ENCODE data around the gene C17orf100.

DNA sequence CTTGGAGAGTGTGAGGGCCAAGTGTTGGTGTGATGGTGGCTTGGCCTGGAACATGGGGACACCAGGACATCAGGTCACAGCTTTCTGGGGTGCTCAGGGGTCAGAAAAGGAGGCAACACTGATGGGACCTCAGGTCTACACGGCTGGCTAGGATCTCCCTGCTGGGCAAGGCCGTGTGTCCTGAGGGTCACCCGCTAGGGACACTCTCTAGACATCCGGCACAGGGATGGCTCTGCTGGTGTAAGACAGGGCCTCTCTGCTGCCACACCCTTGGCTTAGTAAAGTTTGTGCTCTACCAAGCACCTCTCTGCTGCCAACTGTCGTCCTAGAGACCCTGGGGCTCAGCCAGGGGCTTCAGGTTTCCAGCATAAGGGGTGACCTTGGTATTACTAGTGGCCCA is 45.3 kb downstream of the C17orf100 start:
- no peak for TF ChIP-seq MXI1 (IDR thresholded peaks at IDR 0.05; ENCODE audit: low read depth, low read length)
- TF ChIP-seq POLR2A (IDR thresholded peaks at IDR 0.05; ENCODE audit: low read depth, low read length), result no peak
- TF ChIP-seq CEBPB (IDR thresholded peaks at IDR 0.05; ENCODE audit: borderline replicate concordance in 1 of 2, low read depth in 2 of 2, low read length in 2 of 2), result no peak
- no peak for TF ChIP-seq TCF12 (IDR thresholded peaks at IDR 0.05; ENCODE audit: low read depth, low read length)
- no peak for TF ChIP-seq SP1 (IDR thresholded peaks at IDR 0.05; ENCODE audit: low read depth, low read length)
- TF ChIP-seq CREB1 (IDR thresholded peaks at IDR 0.05; ENCODE audit: low read depth), result no peak
- TF ChIP-seq, protein P1, sequence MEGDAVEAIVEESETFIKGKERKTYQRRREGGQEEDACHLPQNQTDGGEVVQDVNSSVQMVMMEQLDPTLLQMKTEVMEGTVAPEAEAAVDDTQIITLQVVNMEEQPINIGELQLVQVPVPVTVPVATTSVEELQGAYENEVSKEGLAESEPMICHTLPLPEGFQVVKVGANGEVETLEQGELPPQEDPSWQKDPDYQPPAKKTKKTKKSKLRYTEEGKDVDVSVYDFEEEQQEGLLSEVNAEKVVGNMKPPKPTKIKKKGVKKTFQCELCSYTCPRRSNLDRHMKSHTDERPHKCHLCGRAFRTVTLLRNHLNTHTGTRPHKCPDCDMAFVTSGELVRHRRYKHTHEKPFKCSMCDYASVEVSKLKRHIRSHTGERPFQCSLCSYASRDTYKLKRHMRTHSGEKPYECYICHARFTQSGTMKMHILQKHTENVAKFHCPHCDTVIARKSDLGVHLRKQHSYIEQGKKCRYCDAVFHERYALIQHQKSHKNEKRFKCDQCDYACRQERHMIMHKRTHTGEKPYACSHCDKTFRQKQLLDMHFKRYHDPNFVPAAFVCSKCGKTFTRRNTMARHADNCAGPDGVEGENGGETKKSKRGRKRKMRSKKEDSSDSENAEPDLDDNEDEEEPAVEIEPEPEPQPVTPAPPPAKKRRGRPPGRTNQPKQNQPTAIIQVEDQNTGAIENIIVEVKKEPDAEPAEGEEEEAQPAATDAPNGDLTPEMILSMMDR (IDR thresholded peaks at IDR 0.05 in 2 of 3, conservative IDR thresholded peaks at IDR 0.05 in 1 of 3; ENCODE audit: control insufficient read depth in 2 of 3, extremely low read depth in 1 of 3, insufficient read depth in 1 of 3, low read depth in 3 of 3, low read length in 3 of 3), result no peak
- no peak for TF ChIP-seq CBFB (IDR thresholded peaks at IDR 0.05; ENCODE audit: low read depth)
- TF ChIP-seq, protein P2, sequence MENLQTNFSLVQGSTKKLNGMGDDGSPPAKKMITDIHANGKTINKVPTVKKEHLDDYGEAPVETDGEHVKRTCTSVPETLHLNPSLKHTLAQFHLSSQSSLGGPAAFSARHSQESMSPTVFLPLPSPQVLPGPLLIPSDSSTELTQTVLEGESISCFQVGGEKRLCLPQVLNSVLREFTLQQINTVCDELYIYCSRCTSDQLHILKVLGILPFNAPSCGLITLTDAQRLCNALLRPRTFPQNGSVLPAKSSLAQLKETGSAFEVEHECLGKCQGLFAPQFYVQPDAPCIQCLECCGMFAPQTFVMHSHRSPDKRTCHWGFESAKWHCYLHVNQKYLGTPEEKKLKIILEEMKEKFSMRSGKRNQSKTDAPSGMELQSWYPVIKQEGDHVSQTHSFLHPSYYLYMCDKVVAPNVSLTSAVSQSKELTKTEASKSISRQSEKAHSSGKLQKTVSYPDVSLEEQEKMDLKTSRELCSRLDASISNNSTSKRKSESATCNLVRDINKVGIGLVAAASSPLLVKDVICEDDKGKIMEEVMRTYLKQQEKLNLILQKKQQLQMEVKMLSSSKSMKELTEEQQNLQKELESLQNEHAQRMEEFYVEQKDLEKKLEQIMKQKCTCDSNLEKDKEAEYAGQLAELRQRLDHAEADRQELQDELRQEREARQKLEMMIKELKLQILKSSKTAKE (IDR thresholded peaks at IDR 0.05; ENCODE audit: low read depth, poor library complexity, severe bottlenecking), result no peak
- TF ChIP-seq RBBP5 (conservative IDR thresholded peaks at IDR 0.05), result no peak
- TF ChIP-seq, protein P3, sequence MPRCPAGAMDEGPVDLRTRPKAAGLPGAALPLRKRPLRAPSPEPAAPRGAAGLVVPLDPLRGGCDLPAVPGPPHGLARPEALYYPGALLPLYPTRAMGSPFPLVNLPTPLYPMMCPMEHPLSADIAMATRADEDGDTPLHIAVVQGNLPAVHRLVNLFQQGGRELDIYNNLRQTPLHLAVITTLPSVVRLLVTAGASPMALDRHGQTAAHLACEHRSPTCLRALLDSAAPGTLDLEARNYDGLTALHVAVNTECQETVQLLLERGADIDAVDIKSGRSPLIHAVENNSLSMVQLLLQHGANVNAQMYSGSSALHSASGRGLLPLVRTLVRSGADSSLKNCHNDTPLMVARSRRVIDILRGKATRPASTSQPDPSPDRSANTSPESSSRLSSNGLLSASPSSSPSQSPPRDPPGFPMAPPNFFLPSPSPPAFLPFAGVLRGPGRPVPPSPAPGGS (IDR thresholded peaks at IDR 0.05; ENCODE audit: borderline replicate concordance, insufficient read depth, low read depth, low read length, poor library complexity, severe bottlenecking), result no peak
- TF ChIP-seq ZNF274 (IDR thresholded peaks at IDR 0.05; ENCODE audit: insufficient read depth, insufficient read length), result no peak
- TF ChIP-seq, protein P4, sequence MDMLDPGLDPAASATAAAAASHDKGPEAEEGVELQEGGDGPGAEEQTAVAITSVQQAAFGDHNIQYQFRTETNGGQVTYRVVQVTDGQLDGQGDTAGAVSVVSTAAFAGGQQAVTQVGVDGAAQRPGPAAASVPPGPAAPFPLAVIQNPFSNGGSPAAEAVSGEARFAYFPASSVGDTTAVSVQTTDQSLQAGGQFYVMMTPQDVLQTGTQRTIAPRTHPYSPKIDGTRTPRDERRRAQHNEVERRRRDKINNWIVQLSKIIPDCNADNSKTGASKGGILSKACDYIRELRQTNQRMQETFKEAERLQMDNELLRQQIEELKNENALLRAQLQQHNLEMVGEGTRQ (IDR thresholded peaks at IDR 0.05; ENCODE audit: borderline replicate concordance, low read depth, low read length), result no peak
- TF ChIP-seq, protein P5, sequence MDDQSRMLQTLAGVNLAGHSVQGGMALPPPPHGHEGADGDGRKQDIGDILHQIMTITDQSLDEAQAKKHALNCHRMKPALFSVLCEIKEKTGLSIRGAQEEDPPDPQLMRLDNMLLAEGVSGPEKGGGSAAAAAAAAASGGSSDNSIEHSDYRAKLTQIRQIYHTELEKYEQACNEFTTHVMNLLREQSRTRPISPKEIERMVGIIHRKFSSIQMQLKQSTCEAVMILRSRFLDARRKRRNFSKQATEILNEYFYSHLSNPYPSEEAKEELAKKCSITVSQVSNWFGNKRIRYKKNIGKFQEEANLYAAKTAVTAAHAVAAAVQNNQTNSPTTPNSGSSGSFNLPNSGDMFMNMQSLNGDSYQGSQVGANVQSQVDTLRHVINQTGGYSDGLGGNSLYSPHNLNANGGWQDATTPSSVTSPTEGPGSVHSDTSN (IDR thresholded peaks at IDR 0.05; ENCODE audit: insufficient replicate concordance, low read depth, low read length), result no peak
